ENCODE results near the gene GLRA3. TPM values are rescaled to one million over a fixed set of nuclear protein-coding genes. Genes with fewer than 3 reads are reported as not detected.

GLRA3 gene
- total RNA-seq, 6 experiments from 2014 or later: not detected

DNA sequence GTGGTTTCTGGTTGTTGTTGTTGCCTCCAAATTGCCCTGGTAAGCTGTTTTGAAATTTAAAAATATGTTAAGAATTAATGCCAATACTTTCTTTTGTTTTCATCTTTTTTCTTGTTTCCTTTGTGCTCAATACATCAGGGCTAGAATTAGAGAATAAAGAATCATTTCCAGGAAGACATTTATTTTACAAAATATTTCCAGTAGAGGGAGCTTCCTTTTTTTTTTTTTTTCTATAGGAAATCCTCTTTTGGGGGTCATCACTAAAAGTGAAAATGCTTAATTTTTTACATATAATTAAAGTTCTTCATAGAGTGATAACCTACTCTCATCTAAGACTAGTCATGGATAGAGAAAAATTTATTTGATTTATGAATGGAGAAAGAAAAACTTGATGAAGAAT is 2.4 kb downstream of the GLRA3 start:
- Histone ChIP-seq H3K36me3 (no peaks in the 10 kb centered on the region), H3K4me3 (no peak overlapping the region), H3K27me3 (peaks cover 0 to 1% of the 10 kb centered on the region in 2 donors), H3K9me3 (no peaks in the 10 kb centered on the region), H3K4me1 (no peaks in the 10 kb centered on the region), H3K27ac (no peak overlapping the region)
- no peak for DNase-seq
- intact Hi-C loops (cut with DNase I): no loop called here
- TF ChIP-seq, protein P1, sequence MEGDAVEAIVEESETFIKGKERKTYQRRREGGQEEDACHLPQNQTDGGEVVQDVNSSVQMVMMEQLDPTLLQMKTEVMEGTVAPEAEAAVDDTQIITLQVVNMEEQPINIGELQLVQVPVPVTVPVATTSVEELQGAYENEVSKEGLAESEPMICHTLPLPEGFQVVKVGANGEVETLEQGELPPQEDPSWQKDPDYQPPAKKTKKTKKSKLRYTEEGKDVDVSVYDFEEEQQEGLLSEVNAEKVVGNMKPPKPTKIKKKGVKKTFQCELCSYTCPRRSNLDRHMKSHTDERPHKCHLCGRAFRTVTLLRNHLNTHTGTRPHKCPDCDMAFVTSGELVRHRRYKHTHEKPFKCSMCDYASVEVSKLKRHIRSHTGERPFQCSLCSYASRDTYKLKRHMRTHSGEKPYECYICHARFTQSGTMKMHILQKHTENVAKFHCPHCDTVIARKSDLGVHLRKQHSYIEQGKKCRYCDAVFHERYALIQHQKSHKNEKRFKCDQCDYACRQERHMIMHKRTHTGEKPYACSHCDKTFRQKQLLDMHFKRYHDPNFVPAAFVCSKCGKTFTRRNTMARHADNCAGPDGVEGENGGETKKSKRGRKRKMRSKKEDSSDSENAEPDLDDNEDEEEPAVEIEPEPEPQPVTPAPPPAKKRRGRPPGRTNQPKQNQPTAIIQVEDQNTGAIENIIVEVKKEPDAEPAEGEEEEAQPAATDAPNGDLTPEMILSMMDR (IDR thresholded peaks at IDR 0.05): no peak
- TF ChIP-seq POLR2A (IDR thresholded peaks at IDR 0.05): no peak
- no peak for ATAC-seq

- intact Hi-C loops (cut with DNase I): no loop called here
- WGBS (ENCODE audit: insufficient coverage, low coverage, low lambda C conversion rate, missing lambda C conversion rate): 60% methylated on average over 3 of the region's 3 CpGs
Observed at GRCh38 chr4:174815282-174815681, 13.8 kb downstream of the GLRA3 start.

DNA sequence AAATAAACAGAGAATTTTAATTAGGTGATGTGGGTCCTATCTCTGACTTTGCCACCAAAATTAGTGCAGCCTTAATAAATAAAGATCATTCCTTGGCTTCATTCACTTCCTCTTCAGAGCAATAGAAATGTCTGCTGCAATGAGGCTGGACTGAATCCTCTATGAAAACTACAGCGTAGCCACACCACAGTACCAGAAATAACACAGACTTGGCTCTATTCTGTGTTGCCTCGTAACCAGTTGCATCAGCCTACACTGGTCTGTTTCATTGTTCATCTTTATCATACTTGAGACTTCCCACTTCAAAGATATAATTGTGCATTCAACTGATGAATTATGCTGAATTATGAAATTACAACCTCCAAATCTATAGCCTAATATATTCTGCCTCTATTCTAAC is 15.8 kb downstream of the GLRA3 start:
- WGBS (ENCODE audit: insufficient coverage, low coverage, low lambda C conversion rate, missing lambda C conversion rate): 35% methylated on average over 2 of the region's 2 CpGs
- no peak for ATAC-seq
- TF ChIP-seq, protein P1 (IDR thresholded peaks at IDR 0.05): no peak
- no peak for TF ChIP-seq POLR2A (IDR thresholded peaks at IDR 0.05)

More at GRCh38 chr4:174815282-174815681, 13.8 kb downstream of the GLRA3 start:
- Histone ChIP-seq H3K4me3 (no peak overlapping the region), H3K9me3 (no peaks in the 10 kb centered on the region), H3K36me3 (no peaks in the 10 kb centered on the region), H3K27ac (no peak overlapping the region), H3K27me3 (no peaks in the 10 kb centered on the region), H3K4me1 (no peaks in the 10 kb centered on the region)
- TF ChIP-seq, protein P1 (IDR thresholded peaks at IDR 0.05): no peak
- TF ChIP-seq POLR2A (IDR thresholded peaks at IDR 0.05): no peak
- no peak for ATAC-seq
- DNase-seq: no peak

DNA sequence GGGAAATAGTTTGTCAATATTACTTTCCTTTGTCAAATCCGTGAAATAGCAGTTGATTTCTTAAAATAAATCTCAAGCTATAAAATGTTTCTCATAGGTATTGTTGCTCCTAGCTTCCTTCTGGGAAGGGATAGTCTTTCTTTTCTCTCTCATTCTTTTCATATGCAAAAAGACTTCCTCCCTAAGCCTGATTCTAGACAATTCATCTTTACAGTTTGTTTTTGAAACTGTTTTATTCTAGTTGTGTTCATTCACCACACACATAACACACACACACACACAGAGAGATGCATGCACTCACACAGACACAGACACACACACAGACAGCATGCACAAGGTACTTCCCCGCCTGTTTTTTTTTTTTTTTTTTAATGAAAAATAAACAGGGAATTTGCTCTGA is 18.2 kb downstream of the GLRA3 start:
- Histone ChIP-seq H3K9me3 (no peaks in the 10 kb centered on the region), H3K4me3 (no peak overlapping the region), H3K27ac (no peak overlapping the region), H3K36me3 (no peaks in the 10 kb centered on the region), H3K27me3 (no peaks in the 10 kb centered on the region), H3K4me1 (no peaks in the 10 kb centered on the region)
- intact Hi-C loops (cut with DNase I): no loop called here
- DNase-seq (no peak), ATAC-seq (no peak)
- WGBS (ENCODE audit: insufficient coverage, low coverage, low lambda C conversion rate, missing lambda C conversion rate): 43% methylated on average over 2 of the region's 2 CpGs
- TF ChIP-seq, protein P1 (IDR thresholded peaks at IDR 0.05): no peak
- TF ChIP-seq POLR2A (IDR thresholded peaks at IDR 0.05): no peak

More for the DNA sequence above, 15.8 kb downstream of the GLRA3 start:
- Histone ChIP-seq H3K4me3 (no peak overlapping the region), H3K9me3 (no peaks in the 10 kb centered on the region), H3K4me1 (no peaks in the 10 kb centered on the region), H3K27me3 (no peaks in the 10 kb centered on the region), H3K27ac (no peak overlapping the region), H3K36me3 (no peaks in the 10 kb centered on the region)
- intact Hi-C loops (cut with DNase I): no loop called here
- DNase-seq: no peak

- Histone ChIP-seq H3K9me3 (no peaks in the 10 kb centered on the region), H3K36me3 (no peaks in the 10 kb centered on the region), H3K27ac (no peak overlapping the region), H3K27me3 (no peaks in the 10 kb centered on the region), H3K4me3 (no peak overlapping the region), H3K4me1 (no peaks in the 10 kb centered on the region)
- WGBS (ENCODE audit: insufficient coverage, low coverage, low lambda C conversion rate, missing lambda C conversion rate): 54% methylated on average over 5 of the region's 5 CpGs
- TF ChIP-seq POLR2A (IDR thresholded peaks at IDR 0.05): no peak
- TF ChIP-seq, protein P1 (IDR thresholded peaks at IDR 0.05): no peak
- no peak for ATAC-seq
- no peak for DNase-seq
- intact Hi-C loops (cut with DNase I): no loop called here
Observed at GRCh38 chr4:174808836-174809235, 20.2 kb downstream of the GLRA3 start.
